Activated naive CD4-positive, alpha-beta T cell treated with anti-CD3 and anti-CD28 coated beads for 36 hours (primary cell): ENCODE results near the gene BAIAP3. TPM values are rescaled to one million over a fixed set of nuclear protein-coding genes. Genes with fewer than 3 reads are reported as not detected.

Source experiments
- CTCF ChIA-PET: fragments of 350-600 bp; sonication (Branson Sonifier 250); formaldehyde crosslinking; loops from one replicate; lab custom pipeline; 2021; ENCODE audit warnings: antibody characterized with exemption; lab: Charles Lee
- DNase-seq: peaks from one replicate; pipeline ENCODE4 v3.0.0-alpha.2; 2020
- H3K27ac Mint-ChIP-seq: one replicate; pipeline ENCODE4 v1.8.0; 2021; ENCODE audit warnings: mild to moderate bottlenecking, mixed read lengths
- H3K27me3 Mint-ChIP-seq: one replicate; pipeline ENCODE4 v1.8.0; 2021; ENCODE audit warnings: low read depth, mixed read lengths
- H3K36me3 Mint-ChIP-seq: one replicate; pipeline ENCODE4 v1.8.0; 2021; ENCODE audit warnings: low read depth, mixed read lengths
- H3K4me1 Mint-ChIP-seq: one replicate; pipeline ENCODE4 v1.8.0; 2021; ENCODE audit warnings: low read depth, mixed read lengths
- H3K4me3 Mint-ChIP-seq: one replicate; pipeline ENCODE4 v1.8.0; 2021; ENCODE audit warnings: mild to moderate bottlenecking, moderate library complexity, mixed read lengths
- H3K9me3 Mint-ChIP-seq: one replicate; pipeline ENCODE4 v1.8.0; 2021; ENCODE audit warnings: mixed read lengths
- intact Hi-C: fragments of 100-400 bp; cut with micrococcal nuclease; formaldehyde crosslinking; loops from one replicate; pipeline ENCODE4 v1.15.1; 2023
- total RNA-seq, 2 experiments: library from RNA; stranded (reverse); gene quantifications; one replicate each; pipeline ENCODE4 v1.2.3, GENCODE V29; 2021

Gene BAIAP3
- total RNA-seq, 2 experiments from 2014 or later, result 0.10 to 0.37 TPM

DNA sequence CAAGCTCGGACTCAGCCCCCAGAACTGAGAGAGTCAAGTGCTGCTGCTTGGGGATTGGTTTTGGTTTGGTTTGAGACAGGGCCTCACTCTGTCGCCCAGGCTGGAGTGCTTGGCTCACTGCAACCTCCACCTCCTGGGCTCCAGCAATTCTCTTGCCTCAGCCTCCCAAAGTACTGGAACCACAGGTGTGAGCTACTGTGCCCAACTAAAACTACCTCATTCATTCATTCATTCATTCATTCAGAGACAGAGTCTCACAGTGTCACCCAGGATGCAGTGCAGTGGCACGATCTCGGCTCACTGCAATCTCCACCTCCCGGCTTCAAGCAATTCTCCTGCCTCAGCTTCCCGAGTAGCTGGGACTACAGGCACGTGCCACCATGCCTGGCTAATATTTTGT, 56.3 kb downstream of the BAIAP3 start:
- intact Hi-C loops, result no loop called here
- no peak overlapping the region for H3K4me3 Mint-ChIP-seq
- CTCF ChIA-PET, result interaction anchor here (0.7 to 1.2 kb wide), 3 partner anchors 10 to 26 kb away, joined by 3 read pairs; no protein-coding TSS in a partner anchor
- H3K4me1 Mint-ChIP-seq, result no peaks in the 10 kb centered on the region
- H3K27me3 Mint-ChIP-seq, result no peaks in the 10 kb centered on the region
- peaks cover 2% of the 10 kb centered on the region for H3K36me3 Mint-ChIP-seq
- DNase-seq, result no peak
- H3K9me3 Mint-ChIP-seq, result no peaks in the 10 kb centered on the region
- H3K27ac Mint-ChIP-seq, result no peak overlapping the region

DNA sequence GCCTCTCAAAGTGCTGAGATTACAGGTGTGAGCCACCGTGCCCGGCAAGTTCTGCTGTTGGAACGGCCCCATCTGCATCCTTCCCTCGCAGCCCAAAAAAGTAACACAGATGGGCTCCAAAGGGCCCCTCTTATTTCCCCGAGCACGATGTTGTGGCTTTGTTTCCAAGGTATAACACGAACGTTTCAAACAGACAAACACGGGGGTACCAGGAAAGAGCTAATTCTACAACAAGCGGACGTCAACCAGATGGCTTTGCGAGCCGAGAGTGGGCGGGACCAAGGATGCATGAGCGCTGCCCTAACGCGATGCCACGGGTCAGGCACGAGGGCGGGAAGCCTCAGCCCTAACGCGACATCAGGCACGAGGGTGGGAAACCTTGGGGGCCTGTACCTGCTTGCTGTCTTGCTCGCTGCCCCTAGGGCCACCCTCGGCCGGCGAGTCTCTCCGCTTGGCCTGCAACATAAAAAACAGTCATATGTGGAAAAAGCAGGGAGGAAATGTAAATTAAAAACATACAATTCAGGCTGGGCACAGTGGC, 56.9 kb downstream of the BAIAP3 start:
- intact Hi-C loops, result no loop called here
- no peak for DNase-seq
- Mint-ChIP-seq H3K4me3 (no peak overlapping the region), H3K36me3 (no peaks in the 10 kb centered on the region), H3K27me3 (no peaks in the 10 kb centered on the region), H3K9me3 (no peaks in the 10 kb centered on the region), H3K27ac (no peak overlapping the region), H3K4me1 (no peaks in the 10 kb centered on the region)
- CTCF ChIA-PET, result interaction anchor here (0.8 to 1.2 kb wide), 2 partner anchors 21 to 26 kb away, joined by 3 read pairs; no protein-coding TSS in a partner anchor

DNA sequence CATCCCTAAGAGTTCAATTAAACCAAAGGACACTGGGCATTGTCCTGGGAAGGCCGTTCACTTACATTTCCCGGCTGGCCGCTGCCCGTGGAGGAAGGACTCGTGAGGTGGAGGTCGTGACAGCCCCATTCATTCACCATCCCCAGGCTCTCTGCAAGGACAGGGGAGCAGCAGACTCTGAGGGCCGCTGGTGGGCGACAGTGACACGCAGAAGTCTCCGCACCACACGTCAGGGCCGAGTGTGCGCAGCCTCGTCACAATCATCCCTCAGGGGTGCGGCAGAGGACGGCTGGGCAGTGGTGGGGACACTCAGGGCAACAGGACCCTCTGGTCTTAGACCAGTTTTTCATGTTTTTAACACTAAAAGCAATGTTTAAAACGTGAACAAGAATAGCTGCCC, 59.4 kb downstream of the BAIAP3 start:
- no peak overlapping the region for H3K4me3 Mint-ChIP-seq
- H3K4me1 Mint-ChIP-seq, result no peaks in the 10 kb centered on the region
- intact Hi-C loops, result no loop called here
- CTCF ChIA-PET, result interaction anchor here (0.6 to 1.2 kb wide), 3 partner anchors 15 to 62 kb away, joined by 3 read pairs; no protein-coding TSS in a partner anchor
- no peaks in the 10 kb centered on the region for H3K9me3 Mint-ChIP-seq
- DNase-seq, result no peak
- H3K27me3 Mint-ChIP-seq, result no peaks in the 10 kb centered on the region
- no peak overlapping the region for H3K27ac Mint-ChIP-seq
- H3K36me3 Mint-ChIP-seq, result no peaks in the 10 kb centered on the region

GRCh38 chr16:1393613-1394176, 60.2 kb downstream of the BAIAP3 start:
- intact Hi-C loops, result no loop called here
- no peak overlapping the region for H3K27ac Mint-ChIP-seq
- no peaks in the 10 kb centered on the region for H3K27me3 Mint-ChIP-seq
- no peaks in the 10 kb centered on the region for H3K4me1 Mint-ChIP-seq
- no peak overlapping the region for H3K4me3 Mint-ChIP-seq
- no peaks in the 10 kb centered on the region for H3K9me3 Mint-ChIP-seq
- DNase-seq, result no peak
- CTCF ChIA-PET, result interaction anchor here (0.6 to 1.2 kb wide), 3 partner anchors 15 to 63 kb away, joined by 3 read pairs; no protein-coding TSS in a partner anchor
- no peaks in the 10 kb centered on the region for H3K36me3 Mint-ChIP-seq

- H3K36me3 Mint-ChIP-seq, result no peaks in the 10 kb centered on the region
- no peaks in the 10 kb centered on the region for H3K4me1 Mint-ChIP-seq
- H3K9me3 Mint-ChIP-seq, result no peaks in the 10 kb centered on the region
- no peak overlapping the region for H3K4me3 Mint-ChIP-seq
- H3K27me3 Mint-ChIP-seq, result no peaks in the 10 kb centered on the region
- intact Hi-C loops, result no loop called here
- CTCF ChIA-PET, result no interaction called here
- no peak overlapping the region for H3K27ac Mint-ChIP-seq
- DNase-seq, result no peak
Measured at GRCh38 chr16:1394367-1394951, 61.0 kb downstream of the BAIAP3 start.

- H3K4me3 Mint-ChIP-seq, result no peak overlapping the region
- no peaks in the 10 kb centered on the region for H3K27me3 Mint-ChIP-seq
- H3K36me3 Mint-ChIP-seq, result no peaks in the 10 kb centered on the region
- no peaks in the 10 kb centered on the region for H3K4me1 Mint-ChIP-seq
- no peak for DNase-seq
- intact Hi-C loops, result no loop called here
- H3K9me3 Mint-ChIP-seq, result no peaks in the 10 kb centered on the region
- CTCF ChIA-PET, result interaction anchor here (0.7 kb wide), 1 partner anchor 656 kb away, joined by 3 read pairs; no protein-coding TSS in a partner anchor
- H3K27ac Mint-ChIP-seq, result no peak overlapping the region
Measured at GRCh38 chr16:1395444-1396031, 62.1 kb downstream of the BAIAP3 start.

GRCh38 chr16:1397779-1398178, 64.3 kb downstream of the BAIAP3 start:
- no peak for DNase-seq
- intact Hi-C loops, result no loop called here
- H3K27ac Mint-ChIP-seq, result no peak overlapping the region
- H3K4me3 Mint-ChIP-seq, result no peak overlapping the region
- no peaks in the 10 kb centered on the region for H3K27me3 Mint-ChIP-seq
- CTCF ChIA-PET, result no interaction called here
- peaks cover 6% of the 10 kb centered on the region for H3K36me3 Mint-ChIP-seq
- no peaks in the 10 kb centered on the region for H3K4me1 Mint-ChIP-seq
- H3K9me3 Mint-ChIP-seq, result no peaks in the 10 kb centered on the region

DNA sequence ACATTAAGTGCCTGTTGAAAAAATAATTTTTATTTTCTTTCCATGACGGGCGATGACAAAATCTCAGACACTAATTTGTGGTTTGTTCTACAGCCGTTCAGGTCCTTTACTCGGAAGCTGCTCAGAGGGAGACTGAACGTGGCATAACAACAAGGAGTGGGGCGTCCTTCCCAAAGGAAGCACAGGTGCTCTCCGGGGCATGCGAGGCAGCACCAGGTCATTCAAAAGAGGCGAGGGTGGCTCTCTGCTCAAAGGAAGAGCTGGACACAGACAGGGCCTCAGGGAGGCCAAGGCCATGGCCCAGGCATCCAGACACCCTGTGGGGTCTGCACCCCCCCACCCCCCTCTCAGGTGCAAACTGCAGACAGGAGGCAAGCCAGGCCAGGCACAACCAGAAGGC, 64.9 kb downstream of the BAIAP3 start:
- H3K27me3 Mint-ChIP-seq, result no peaks in the 10 kb centered on the region
- peaks cover 6% of the 10 kb centered on the region for H3K36me3 Mint-ChIP-seq
- no peak overlapping the region for H3K4me3 Mint-ChIP-seq
- intact Hi-C loops, result no loop called here
- no peak for DNase-seq
- no peak overlapping the region for H3K27ac Mint-ChIP-seq
- no peaks in the 10 kb centered on the region for H3K9me3 Mint-ChIP-seq
- CTCF ChIA-PET, result no interaction called here
- H3K4me1 Mint-ChIP-seq, result no peaks in the 10 kb centered on the region

Other genes starting within 250 kb of the BAIAP3 start
- not detected for gene C1QTNF8, start 237.4 kb upstream of the BAIAP3 start, total RNA-seq
- gene CACNA1H, start 180.5 kb upstream of the BAIAP3 start, total RNA-seq, result under 1 TPM; 0.50 to 0.84 TPM
- gene TPSG1, start 108.4 kb upstream of the BAIAP3 start, total RNA-seq, result not detected
- gene TPSB2, start 103.5 kb upstream of the BAIAP3 start, total RNA-seq, result not detected
- gene TPSAB1, start 92.9 kb upstream of the BAIAP3 start, total RNA-seq, result not detected
- gene TPSD1, start 77.6 kb upstream of the BAIAP3 start, total RNA-seq, result not detected
- gene UBE2I, start 24.0 kb upstream of the BAIAP3 start, total RNA-seq, result 100 to 1,000 TPM; 273 to 297 TPM
- 10 to 100 TPM; 48.5 to 50.7 TPM for gene TSR3, start 18.2 kb downstream of the BAIAP3 start, total RNA-seq
- gene GNPTG, start 18.3 kb downstream of the BAIAP3 start, total RNA-seq, result 10 to 100 TPM; 15.9 to 17.3 TPM
- 10 to 100 TPM; 35.9 to 38.4 TPM for gene UNKL, start 81.1 kb downstream of the BAIAP3 start, total RNA-seq
- 10 to 100 TPM; 11.2 to 12.2 TPM for gene UQCC4, start 87.1 kb downstream of the BAIAP3 start, total RNA-seq
- gene PERCC1, start 97.4 kb downstream of the BAIAP3 start, total RNA-seq, result under 1 TPM in 1 of 2 experiments, not detected in 1; 0.31 TPM
- 1 to 10 TPM in 1 of 2 experiments, under 1 TPM in 1; 0.74 to 1.8 TPM for gene CCDC154, start 110.9 kb downstream of the BAIAP3 start, total RNA-seq
- gene CLCN7, start 141.4 kb downstream of the BAIAP3 start, total RNA-seq, result 10 to 100 TPM; 31.7 to 34.5 TPM
- not detected for gene PTX4, start 155.3 kb downstream of the BAIAP3 start, total RNA-seq
- gene TELO2, start 159.7 kb downstream of the BAIAP3 start, total RNA-seq, result 10 to 100 TPM; 68.1 to 76.1 TPM
- 1 to 10 TPM; 7.7 to 8.2 TPM for gene TMEM204, start 200.0 kb downstream of the BAIAP3 start, total RNA-seq